Activated CD4-positive, alpha-beta T cell treated with anti-CD3 and anti-CD28 coated beads, Interleukin-10, Interleukin-2, amounts not matched to agents 100 ng/mL and 50 ng/mL, durations not matched to agents 16 hours and 8 hours (primary cell): ENCODE data around the gene PAEP.
"Not testable (repeated sequence)": the region's sequence is repeated elsewhere in the genome, so short reads cannot be mapped to it uniquely, and the experiment has no call there.

Source experiments
- DNase-seq: peaks from one replicate; pipeline ENCODE4 v3.0.0-alpha.2; 2020

The PAEP gene

GRCh38 chr9:135561391-135562234 is at the start of gene PAEP:
Gene PAEP (plus strand): TSS chr9:135561756.
- no peak for DNase-seq

DNA sequence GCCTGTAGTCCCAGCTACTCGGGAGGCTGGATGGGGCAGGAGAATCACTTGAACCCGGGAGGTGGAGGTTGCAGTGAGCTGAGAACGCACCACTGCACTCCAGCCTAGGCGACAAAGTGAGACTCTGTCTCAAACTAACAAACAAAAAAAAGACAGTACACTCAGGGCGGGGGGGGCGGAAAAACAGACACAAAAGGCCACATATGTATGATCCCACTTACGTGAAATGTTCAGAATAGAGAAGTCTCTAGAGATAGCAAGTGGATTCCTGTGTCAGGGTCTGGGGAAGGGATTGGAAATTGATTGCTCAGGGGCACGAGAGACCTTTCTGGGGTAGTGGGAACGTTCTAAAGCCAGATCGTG is 49.3 kb upstream of the PAEP start:
- no peak for DNase-seq

GRCh38 chr9:135512904-135513303 is 48.7 kb upstream of the PAEP start:
- DNase-seq: no peak

- DNase-seq: no peak
Measured at GRCh38 chr9:135513351-135513846, 48.2 kb upstream of the PAEP start.

- DNase-seq: not testable (repeated sequence)
Measured at GRCh38 chr9:135513906-135514305, 47.6 kb upstream of the PAEP start.

DNA sequence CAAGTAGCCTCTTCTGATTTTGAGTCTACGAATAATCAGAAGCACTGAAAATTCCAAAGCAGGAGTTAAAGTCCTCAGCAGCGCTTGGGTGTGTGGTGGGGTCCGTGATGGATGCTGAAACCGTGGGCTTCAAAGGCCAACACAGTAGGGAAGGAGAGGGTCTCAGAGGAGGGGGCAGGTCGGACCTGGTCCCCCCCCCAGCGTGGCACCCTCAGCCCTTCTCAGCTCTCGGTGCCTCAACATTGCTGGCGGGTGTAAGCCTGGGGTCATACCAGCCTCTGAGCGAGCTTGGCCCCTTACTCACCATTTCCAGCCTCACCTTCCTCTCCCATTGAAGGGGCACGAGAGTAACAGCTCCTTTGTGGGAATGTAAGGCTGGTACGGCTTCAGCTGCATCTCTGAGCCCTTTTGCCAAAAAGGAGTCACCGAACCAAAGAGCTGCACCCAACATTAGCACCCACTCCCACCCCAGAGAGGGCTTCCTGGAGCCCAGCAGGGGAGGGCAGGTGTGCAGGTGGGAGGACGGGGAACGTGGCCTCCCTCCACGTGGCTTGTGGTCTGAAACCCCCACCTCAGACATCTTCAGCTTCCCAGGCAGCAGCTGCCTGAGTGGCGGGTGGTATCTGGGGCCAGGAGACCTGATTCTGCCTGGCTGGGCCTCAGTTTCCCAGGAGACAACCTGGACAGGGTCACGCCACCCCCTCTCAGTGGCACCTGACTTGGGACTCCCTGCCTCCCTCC is 47.0 kb upstream of the PAEP start:
- no peak for DNase-seq

DNA sequence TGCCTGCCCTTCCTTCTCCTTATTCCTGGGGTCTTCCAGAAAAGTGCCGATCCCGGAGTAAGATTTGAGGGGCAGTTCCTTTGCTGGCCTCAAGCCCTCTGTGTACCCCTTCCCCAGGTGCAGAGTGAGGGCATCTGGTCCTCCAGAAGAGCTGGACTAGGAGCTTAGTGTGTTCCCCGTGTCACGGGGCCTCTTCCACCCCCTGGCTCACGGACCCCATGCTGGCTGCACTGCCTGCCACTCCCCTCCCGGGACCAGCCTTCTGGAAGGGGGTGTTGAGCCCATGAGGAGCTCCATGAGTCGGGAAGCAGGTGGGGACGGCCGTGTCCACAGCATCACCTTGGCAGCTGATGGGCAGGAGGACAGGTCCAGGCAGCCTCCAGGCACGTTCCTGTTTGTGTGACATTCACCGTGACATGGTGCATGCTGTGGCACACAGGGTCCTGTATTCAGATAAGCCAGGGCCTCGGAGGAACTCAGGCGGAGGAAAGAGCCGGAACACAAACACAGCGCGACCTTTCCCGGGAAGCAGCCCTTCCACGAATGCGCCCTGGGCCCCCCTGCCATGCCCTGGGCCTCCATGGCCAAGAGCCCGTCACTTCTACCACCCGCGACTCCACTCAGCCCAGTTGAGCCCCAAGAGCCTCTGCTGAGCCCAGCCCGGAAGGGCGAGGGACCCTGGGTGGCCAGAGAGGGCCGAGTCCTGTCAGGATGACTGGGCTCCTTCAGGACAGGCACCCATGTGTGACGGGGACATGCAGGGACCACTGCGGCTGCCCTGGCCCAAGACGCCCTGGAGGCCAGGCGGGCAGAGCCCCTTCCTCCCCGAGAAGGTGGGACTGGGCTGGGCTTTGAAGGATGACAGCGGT is 46.2 kb upstream of the PAEP start:
- no peak for DNase-seq

- peak; percentile 49 for DNase-seq
Measured at GRCh38 chr9:135516132-135516860, 45.3 kb upstream of the PAEP start.

GRCh38 chr9:135517407-135517822 is 44.1 kb upstream of the PAEP start:
- DNase-seq: no peak

DNA sequence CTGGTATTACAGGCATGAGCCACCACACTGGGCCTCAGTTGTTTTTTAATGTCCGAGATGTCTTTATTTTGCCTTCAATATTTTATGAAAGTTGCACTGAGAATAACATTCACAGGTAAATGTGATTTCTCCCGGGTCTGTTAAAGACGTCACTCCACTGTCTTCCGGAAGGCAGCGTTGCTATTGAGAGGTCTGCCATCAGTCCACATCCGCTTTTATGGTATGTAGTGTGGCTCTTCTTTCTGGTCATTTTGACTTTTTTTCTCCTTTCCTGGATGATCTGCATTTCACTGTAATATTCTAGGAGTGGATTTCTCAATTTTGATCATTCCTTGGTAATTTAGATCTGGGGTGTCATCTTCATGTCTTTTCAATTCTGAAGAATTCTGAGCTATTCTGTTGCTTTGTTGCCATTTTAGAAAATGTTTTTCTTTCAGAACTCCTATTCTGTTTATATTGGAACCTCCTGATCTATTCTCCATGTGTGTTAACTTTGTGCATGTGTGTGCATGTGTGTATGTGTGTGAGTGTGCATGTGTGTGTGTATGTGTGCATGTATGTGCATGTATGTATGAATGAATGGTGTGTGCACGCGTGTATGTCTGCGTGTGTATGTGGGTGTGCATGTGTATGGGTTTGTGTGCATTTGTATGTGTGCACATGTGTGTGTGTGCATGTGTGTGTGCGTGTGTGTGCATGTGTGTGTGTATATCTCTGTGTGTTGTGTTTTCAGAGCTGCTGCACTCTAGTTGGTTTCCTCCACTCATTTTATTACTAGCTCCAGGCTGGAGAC is 42.2 kb upstream of the PAEP start:
- no peak for DNase-seq

GRCh38 chr9:135520916-135521607 is 40.5 kb upstream of the PAEP start, which contains the start of gene LCN1:
Gene LCN1 (plus strand): TSS chr9:135521440. CDS start chr9:135521498, 58 bp downstream.
- DNase-seq: no peak

DNA sequence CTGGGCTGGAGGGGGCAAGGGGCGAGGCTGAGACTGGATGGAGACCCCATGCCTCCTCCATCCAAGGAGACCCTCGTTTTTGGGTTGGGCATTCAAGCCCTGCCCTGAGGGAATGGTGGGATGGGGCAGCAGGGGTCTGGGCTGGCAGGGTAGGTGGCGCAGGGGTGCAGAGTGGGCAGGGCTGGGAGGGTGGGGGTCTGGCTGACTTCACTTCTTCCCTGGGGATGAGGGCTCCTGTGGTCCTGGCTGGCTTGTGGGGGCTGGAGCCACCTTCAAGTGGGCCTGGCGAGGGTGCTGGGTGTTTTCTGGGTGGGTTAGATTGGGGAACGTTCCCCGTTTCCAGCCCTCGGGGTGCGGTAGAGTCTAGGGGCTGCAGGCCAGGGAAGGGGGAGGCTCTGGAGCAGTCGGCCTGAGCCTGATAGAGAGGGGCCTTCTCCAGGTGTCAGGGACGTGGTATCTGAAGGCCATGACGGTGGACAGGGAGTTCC is 39.9 kb upstream of the PAEP start:
- no peak for DNase-seq

DNA sequence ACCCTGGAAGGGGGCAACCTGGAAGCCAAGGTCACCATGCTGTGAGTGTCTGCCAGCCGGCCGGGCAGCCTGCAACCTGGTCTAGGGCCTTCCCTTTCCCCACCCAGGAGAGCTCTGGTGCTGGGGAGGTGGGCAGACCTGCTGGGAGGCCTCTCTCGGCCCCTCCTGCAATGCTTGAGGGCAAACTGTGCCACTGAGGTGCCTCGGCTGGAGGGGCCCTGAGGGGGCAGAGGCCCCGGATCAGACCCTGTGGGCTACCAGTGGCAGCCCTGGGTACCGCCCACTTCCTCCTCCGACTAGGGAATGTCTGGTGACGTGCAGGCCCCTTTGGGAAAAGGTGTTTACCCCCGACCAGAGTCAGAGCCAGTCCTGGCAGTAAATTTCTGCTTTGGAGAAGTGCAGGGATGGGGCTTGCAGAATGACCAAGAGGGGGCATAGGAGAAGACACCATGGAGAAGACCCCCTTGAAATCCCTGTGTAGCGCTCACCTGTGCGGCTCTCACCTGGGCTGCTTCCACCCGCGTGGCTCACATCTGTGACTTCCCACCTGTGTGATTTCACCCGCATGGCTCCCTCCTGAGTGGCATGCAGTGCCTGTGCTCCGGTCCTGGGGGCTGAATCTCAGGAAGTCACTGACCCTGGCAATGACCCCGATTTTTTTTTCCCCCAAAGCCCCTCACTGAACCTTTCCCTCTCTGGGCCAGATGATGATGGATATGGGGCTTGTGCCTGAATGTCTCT is 39.2 kb upstream of the PAEP start:
- DNase-seq: no peak

- no peak for DNase-seq
Measured at GRCh38 chr9:135522931-135523330, 38.6 kb upstream of the PAEP start.

- no peak for DNase-seq
Measured at GRCh38 chr9:135523521-135524129, 37.9 kb upstream of the PAEP start.

- DNase-seq: no peak
Measured at GRCh38 chr9:135524130-135524861, 37.3 kb upstream of the PAEP start.

- no peak for DNase-seq
Measured at GRCh38 chr9:135525241-135526088, 36.1 kb upstream of the PAEP start.
